GM12878 (cell line): Measurements from ENCODE around the gene CACNA1B.

Experiments
- CBX5 ChIP-seq: sonication (generic); IDR thresholded peaks from 2 replicates; pipeline ENCODE4 v1.6.1; 2016; ENCODE audit warnings: low read depth, moderate library complexity, mild to moderate bottlenecking, inconsistent platforms
- CREB1 ChIP-seq: IDR thresholded peaks from 2 replicates; pipeline ENCODE4 v1.6.1; 2012; ENCODE audit warnings: low read depth, mild to moderate bottlenecking, inconsistent platforms
- PAX8 ChIP-seq: fragments of 450-650 bp; IDR thresholded peaks from 2 replicates; pipeline ENCODE4 v1.6.1; 2017; ENCODE audit warnings: mild to moderate bottlenecking, moderate library complexity
- TF ChIP-seq, protein P1 (sequence below): IDR thresholded peaks from 2 replicates; pipeline ENCODE4 v1.6.1; 2012; ENCODE audit warnings: mild to moderate bottlenecking, low read depth, low read length
- TF ChIP-seq, protein P2 (sequence below), 3 experiments: IDR thresholded peaks in 2 of 3; conservative IDR thresholded peaks in 1 of 3; 2 replicates each; pipeline ENCODE4 v1.5.1; 2011; ENCODE audit warnings: low read depth in 3 of 3, low read length in 3 of 3, mild to moderate bottlenecking in 3 of 3, control low read depth in 2 of 3, moderate library complexity in 2 of 3, inconsistent platforms in 1 of 3, mixed read lengths in 1 of 3; ENCODE audit not compliant: control insufficient read depth in 2 of 3, insufficient read depth in 1 of 3; ENCODE audit errors: extremely low read depth in 1 of 3

DNA sequence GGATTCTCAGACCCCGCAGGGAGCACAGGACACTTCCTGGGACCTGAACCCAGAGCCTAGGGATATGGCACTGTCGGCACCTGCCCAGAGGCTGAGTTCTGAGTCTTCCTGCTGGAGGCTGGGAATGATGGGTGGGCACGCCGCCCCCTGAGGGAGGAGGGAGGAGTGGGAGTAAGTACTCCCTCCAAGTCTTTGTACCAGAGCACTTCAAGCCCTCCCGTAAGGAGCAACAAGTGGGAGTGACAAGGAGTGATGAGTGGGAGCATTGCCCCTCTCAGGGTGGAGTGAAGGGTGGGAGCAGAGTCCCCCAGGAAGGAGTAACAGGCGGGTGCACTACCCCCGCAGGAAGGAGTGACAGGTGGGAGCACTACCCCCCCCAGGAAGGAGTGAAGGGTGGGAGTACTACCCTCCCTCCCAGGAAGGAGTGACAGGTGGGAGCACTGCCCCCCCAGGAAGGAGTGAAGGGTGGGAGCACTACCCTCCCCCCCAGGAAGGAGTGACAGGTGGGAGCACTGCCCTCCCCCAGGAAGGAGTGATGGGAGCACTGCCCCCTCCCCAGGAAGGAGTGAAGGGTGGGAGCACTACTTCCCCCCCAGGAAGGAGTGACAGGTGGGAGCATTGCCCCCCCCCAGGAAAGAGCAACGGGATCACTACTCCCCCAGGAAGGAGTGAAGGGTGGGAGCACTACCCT lies 100.1 kb downstream of the CACNA1B start:
- TF ChIP-seq, protein P1, sequence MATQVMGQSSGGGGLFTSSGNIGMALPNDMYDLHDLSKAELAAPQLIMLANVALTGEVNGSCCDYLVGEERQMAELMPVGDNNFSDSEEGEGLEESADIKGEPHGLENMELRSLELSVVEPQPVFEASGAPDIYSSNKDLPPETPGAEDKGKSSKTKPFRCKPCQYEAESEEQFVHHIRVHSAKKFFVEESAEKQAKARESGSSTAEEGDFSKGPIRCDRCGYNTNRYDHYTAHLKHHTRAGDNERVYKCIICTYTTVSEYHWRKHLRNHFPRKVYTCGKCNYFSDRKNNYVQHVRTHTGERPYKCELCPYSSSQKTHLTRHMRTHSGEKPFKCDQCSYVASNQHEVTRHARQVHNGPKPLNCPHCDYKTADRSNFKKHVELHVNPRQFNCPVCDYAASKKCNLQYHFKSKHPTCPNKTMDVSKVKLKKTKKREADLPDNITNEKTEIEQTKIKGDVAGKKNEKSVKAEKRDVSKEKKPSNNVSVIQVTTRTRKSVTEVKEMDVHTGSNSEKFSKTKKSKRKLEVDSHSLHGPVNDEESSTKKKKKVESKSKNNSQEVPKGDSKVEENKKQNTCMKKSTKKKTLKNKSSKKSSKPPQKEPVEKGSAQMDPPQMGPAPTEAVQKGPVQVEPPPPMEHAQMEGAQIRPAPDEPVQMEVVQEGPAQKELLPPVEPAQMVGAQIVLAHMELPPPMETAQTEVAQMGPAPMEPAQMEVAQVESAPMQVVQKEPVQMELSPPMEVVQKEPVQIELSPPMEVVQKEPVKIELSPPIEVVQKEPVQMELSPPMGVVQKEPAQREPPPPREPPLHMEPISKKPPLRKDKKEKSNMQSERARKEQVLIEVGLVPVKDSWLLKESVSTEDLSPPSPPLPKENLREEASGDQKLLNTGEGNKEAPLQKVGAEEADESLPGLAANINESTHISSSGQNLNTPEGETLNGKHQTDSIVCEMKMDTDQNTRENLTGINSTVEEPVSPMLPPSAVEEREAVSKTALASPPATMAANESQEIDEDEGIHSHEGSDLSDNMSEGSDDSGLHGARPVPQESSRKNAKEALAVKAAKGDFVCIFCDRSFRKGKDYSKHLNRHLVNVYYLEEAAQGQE, result no peak
- TF ChIP-seq, protein P2, sequence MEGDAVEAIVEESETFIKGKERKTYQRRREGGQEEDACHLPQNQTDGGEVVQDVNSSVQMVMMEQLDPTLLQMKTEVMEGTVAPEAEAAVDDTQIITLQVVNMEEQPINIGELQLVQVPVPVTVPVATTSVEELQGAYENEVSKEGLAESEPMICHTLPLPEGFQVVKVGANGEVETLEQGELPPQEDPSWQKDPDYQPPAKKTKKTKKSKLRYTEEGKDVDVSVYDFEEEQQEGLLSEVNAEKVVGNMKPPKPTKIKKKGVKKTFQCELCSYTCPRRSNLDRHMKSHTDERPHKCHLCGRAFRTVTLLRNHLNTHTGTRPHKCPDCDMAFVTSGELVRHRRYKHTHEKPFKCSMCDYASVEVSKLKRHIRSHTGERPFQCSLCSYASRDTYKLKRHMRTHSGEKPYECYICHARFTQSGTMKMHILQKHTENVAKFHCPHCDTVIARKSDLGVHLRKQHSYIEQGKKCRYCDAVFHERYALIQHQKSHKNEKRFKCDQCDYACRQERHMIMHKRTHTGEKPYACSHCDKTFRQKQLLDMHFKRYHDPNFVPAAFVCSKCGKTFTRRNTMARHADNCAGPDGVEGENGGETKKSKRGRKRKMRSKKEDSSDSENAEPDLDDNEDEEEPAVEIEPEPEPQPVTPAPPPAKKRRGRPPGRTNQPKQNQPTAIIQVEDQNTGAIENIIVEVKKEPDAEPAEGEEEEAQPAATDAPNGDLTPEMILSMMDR (IDR thresholded peaks at IDR 0.05 in 2 of 3, conservative IDR thresholded peaks at IDR 0.05 in 1 of 3; ENCODE audit: control insufficient read depth in 2 of 3, extremely low read depth in 1 of 3, insufficient read depth in 1 of 3, low read depth in 3 of 3, low read length in 3 of 3), result no peak
- TF ChIP-seq PAX8 (no peak), CREB1 (no peak), CBX5 (no peak)
